Ecto neural progenitor cell (in vitro differentiated cells): ENCODE results near the gene OSBP2.
"Not testable (repeated sequence)": the region's sequence is repeated elsewhere in the genome, so short reads cannot be mapped to it uniquely, and the experiment has no call there.

Experiments
- DNase-seq: peaks from one replicate; pipeline ENCODE4 v3.0.0-alpha.2; 2018; ENCODE audit warnings: low spot score

Gene OSBP2

GRCh38 chr22:30763815-30764673 is 69.4 kb downstream of the OSBP2 start:
- peak; percentile 73 for DNase-seq

GRCh38 chr22:30767661-30768060 is 73.0 kb downstream of the OSBP2 start:
- no peak for DNase-seq

GRCh38 chr22:30770716-30771115 is 76.0 kb downstream of the OSBP2 start:
- DNase-seq, result no peak

GRCh38 chr22:30773919-30774318 is 79.2 kb downstream of the OSBP2 start:
- DNase-seq, result no peak

- DNase-seq, result no peak
Observed at GRCh38 chr22:30774566-30774965, 79.9 kb downstream of the OSBP2 start.

- no peak for DNase-seq
Observed at GRCh38 chr22:30776476-30776875, 81.8 kb downstream of the OSBP2 start.

- not testable (repeated sequence) for DNase-seq
Observed at GRCh38 chr22:30777146-30777545, 82.5 kb downstream of the OSBP2 start.

- no peak for DNase-seq
Observed at GRCh38 chr22:30777587-30777986, 82.9 kb downstream of the OSBP2 start.

GRCh38 chr22:30778261-30778660 is 83.6 kb downstream of the OSBP2 start:
- no peak for DNase-seq

- DNase-seq, result no peak
Observed at GRCh38 chr22:30780026-30780425, 85.4 kb downstream of the OSBP2 start.

GRCh38 chr22:30781271-30781875 is 86.7 kb downstream of the OSBP2 start:
- DNase-seq, result no peak

GRCh38 chr22:30782613-30783012 is 87.9 kb downstream of the OSBP2 start:
- DNase-seq, result no peak

- DNase-seq, result no peak
Observed at GRCh38 chr22:30783021-30783420, 88.3 kb downstream of the OSBP2 start.

- DNase-seq, result no peak
Observed at GRCh38 chr22:30785527-30785926, 90.9 kb downstream of the OSBP2 start.

GRCh38 chr22:30790366-30790765 is 95.7 kb downstream of the OSBP2 start:
- no peak for DNase-seq

GRCh38 chr22:30792456-30792855 is 97.8 kb downstream of the OSBP2 start:
- DNase-seq, result no peak

- DNase-seq, result no peak
Observed at GRCh38 chr22:30795118-30795517, 100.4 kb downstream of the OSBP2 start.

- DNase-seq, result no peak
Observed at GRCh38 chr22:30801695-30802094, 107.0 kb downstream of the OSBP2 start.

- DNase-seq, result peak; percentile 96
Observed at GRCh38 chr22:30802202-30803166, 107.8 kb downstream of the OSBP2 start.

GRCh38 chr22:30803679-30804078 is 109.0 kb downstream of the OSBP2 start:
- no peak for DNase-seq

GRCh38 chr22:30804626-30805025 is 110.0 kb downstream of the OSBP2 start:
- no peak for DNase-seq

GRCh38 chr22:30806391-30806861 is 111.8 kb downstream of the OSBP2 start:
- no peak for DNase-seq
